Posterior cingulate gyrus (tissue), 11 donors: ENCODE results near the gene RNH1.
A peak's percentile ranks its signal among the peaks of the same experiment; 100 is the strongest.
"Not testable (repeated sequence)": the region's sequence is repeated elsewhere in the genome, so short reads cannot be mapped to it uniquely, and the experiment has no call there.

ENCODE experiments used
- DNase-seq, 10 donors: peaks; one replicate each; pipeline versions ENCODE4 v3.0.0 to v3.0.0-alpha.2; 2020 to 2021; ENCODE audit warnings: mixed read lengths in 3 of 10
- intact Hi-C: fragments of 100-400 bp; cut with DNase I; formaldehyde crosslinking; loops from one replicate; pipeline ENCODE4 v1.15.1; 2023

Gene RNH1

DNA sequence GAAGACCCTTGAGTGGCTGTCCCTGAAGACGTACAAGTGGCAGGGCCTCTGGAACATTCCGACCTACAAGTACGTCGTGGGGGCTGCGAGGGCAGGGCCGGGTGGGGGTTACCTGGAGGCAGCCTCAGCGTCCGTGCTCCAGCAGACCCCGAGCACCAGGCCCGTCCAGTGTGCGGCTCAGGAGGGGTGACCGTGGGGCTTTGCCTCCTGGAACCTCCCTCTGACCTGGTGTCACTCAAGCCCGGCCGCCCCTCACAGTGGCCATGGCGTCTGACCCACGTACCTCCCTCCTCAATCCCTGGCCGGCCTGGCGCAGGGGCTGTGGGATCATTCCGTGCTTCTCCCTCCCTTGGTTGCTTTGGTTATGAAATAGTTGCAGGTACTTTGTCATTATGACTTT lies 18.5 kb downstream of the RNH1 start:
- peak in 1 of 10 donors; percentile 64 for DNase-seq
- intact Hi-C loops: no loop called here

DNA sequence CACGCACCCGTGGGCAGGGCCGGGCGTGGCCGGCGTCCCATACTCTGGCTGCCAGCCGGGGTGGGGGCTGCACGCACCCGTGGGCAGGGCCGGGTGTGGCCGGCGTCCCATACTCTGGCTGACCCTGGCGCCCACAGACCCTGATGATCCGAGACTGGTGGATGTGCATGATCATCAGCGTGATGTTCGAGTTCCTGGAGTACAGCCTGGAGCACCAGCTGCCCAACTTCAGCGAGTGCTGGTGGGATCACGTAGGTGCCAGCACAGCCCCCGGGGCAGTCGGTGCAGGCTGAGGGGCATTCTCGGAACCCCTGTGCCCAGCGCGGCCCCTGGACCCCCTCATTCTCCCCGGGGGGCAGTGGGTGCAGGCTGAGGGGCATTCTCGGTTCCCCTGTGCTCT lies 19.0 kb downstream of the RNH1 start:
- DNase-seq: peak in 1 of 10 donors; percentile 62
- intact Hi-C loops: no loop called here

- intact Hi-C loops: no loop called here
- DNase-seq: peak in 2 of 10 donors; percentile 60 to 77
Measured at GRCh38 chr11:487571-488021, 19.4 kb downstream of the RNH1 start.

GRCh38 chr11:486189-486588 lies 20.9 kb downstream of the RNH1 start:
- intact Hi-C loops: no loop called here

DNA sequence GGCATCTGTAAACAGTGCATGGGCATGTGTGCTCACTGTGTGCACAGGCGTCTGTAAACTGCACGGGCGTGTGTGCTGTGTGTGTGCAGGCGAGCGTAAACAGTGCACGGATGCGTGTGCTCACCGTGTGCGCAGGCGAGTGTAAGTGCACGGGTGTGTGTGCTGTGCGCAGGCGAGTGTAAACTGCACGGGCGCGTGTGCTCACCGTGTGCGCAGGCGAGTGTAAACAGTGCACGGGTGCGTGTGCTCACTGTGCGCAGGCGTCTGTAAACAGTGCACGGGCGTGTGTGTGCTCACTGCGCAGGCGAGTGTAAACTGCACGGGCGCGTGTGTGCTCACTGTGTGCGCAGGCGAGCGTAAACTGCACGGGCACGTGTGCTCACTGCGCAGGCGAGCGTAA lies 22.4 kb downstream of the RNH1 start:
- intact Hi-C loops: no loop called here
- DNase-seq: no peak

More at GRCh38 chr11:486189-486588, 20.9 kb downstream of the RNH1 start:
- DNase-seq: no peak

GRCh38 chr11:479311-479710 lies 27.7 kb downstream of the RNH1 start:
- DNase-seq: peak in 1 of 10 donors; percentile 87
- intact Hi-C loops: no loop called here

- intact Hi-C loops: no loop called here
- DNase-seq: peak in 3 of 10 donors; percentile 48 to 92 (median 84)
Measured at GRCh38 chr11:477052-477715, 29.9 kb downstream of the RNH1 start.

GRCh38 chr11:476416-476815 lies 30.6 kb downstream of the RNH1 start:
- no peak for DNase-seq
- intact Hi-C loops: no loop called here

- no peak for DNase-seq
- intact Hi-C loops: no loop called here
Measured at GRCh38 chr11:475941-476340, 31.1 kb downstream of the RNH1 start.

DNA sequence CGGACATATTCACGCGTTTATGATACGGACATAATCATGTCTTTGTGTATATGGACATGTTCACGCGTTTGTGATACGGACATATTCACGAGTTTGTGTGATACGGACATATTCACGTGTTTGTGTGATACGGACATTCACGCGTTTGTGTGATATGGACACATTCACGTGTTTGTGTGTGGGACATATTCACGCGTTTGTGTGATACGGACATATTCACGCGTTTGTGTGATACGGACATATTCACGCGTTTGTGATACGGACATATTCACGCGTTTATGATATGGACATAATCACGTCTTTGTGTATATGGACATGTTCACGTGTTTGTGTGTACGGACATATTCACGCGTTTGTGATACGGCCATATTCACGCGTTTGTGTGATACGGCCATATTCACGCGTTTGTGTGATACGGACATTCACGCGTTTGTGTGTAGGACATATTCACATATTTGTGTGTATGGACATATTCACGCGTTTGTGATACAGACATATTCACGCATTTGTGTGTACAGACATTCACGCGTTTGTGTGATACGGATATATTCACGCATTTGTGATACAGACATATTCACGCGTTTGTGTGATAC lies 32.0 kb downstream of the RNH1 start:
- no peak for DNase-seq
- intact Hi-C loops: no loop called here

DNA sequence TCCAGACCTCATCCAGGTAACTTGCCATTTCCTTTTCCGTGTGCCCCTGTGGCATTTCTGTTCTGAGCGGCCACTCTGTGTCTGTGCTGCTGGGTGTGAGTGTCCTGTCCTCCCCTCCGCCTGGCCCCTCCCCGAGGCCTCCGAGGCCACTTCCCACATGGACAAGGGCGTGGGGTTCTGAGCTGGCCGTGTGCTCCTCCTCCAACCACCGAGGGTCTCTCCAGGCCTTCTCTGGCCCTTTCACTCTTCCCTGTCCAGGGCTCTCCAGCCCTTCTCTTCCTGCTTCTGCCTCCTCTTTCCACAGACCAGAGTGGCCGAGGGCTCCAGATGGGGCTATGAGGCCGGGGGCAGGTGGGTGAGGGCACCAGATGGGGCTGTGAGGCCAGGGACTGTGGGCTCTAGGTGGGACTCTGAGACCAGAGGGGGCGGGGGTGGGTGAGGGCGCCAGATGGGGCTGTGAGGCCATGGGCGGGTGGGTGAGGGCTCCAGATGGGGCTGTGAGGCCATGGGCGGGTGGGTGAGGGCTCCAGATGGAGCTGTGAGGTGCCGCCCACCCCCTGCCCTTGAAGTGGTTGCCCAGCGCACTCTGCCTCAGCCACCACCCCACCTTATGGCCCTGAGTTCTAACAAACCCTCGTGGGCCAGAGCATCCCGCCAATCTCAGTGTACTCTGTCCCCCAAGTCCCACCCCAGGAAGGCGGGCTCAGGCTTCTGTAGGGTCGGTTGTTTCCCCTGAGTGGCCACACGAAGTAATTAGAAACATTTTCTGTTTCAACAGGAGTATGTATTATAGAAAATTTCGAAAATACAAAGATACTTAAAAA lies 32.9 kb downstream of the RNH1 start:
- no peak for DNase-seq
- intact Hi-C loops: no loop called here

GRCh38 chr11:473415-473814 lies 33.6 kb downstream of the RNH1 start:
- intact Hi-C loops: no loop called here
- DNase-seq: no peak

- intact Hi-C loops: no loop called here
- peak in 1 of 10 donors; percentile 86 for DNase-seq
Measured at GRCh38 chr11:472816-473215, 34.2 kb downstream of the RNH1 start.

DNA sequence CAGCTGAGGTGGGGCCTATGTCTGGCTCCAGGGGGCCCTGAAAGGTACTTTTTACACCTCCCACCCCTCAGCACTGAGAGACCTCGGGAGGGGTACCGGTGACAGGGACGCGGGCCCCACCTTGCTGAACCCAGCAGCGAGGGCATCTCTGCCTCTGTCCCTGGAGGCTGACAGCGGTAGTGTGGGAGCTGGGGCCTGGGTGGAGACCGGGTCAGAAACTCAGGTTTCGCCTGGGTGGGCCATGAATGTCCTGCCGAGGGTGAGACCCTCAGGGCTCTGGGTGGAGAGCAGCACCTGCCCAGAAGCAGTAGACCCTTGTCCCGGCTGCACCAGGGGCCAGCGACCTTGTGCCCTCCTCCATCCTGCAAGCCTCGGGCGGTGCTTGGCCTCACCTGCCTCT lies 34.8 kb downstream of the RNH1 start:
- intact Hi-C loops: no loop called here
- DNase-seq: no peak

- intact Hi-C loops: no loop called here
- peak in 1 of 10 donors; percentile 81 for DNase-seq
Measured at GRCh38 chr11:471468-472145, 35.4 kb downstream of the RNH1 start.

DNA sequence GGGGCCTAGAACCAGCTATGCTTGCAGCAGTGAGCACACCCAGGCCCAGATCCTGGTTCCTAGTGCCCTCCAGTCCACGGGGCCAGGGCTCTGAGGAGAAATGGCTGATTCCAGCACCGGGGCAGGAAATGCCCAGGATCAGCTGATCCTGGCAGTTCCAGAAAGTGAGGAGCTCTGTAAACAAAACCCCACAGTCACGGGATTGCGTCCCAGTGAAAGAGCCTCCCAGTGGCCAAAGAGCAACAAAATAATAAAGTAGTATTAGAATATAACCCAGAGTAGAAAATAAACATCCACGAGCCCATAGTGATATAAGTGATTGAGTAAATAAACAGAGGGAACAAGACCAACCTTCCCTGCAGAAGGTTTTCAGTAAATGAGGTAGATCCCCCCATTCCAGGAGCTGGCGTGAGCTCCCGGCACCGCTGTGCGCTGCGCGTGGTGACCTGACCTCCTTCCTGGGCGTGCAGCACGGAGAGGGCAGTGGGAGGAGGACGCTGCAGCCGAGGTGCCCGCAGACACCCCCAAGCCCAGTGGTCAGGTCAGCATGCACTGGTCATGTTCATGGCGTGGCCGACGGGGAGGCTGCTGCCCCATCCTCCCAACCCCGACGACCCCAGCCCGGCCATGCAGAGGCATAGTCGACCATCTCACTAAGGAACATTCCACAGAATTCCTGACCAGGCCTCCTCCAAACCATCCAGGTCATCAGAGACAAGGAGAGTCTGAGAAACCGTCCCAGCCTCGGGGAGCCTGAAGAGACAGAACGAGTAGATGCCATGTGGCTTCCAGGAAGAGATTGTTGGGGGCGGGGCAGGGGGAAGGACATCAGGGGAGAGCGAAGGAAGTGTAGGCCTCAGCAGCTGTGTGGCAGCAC lies 37.1 kb downstream of the RNH1 start:
- intact Hi-C loops: no loop called here
- DNase-seq: peak in 9 of 10 donors; percentile 52 to 96 (median 76)

- DNase-seq, intact Hi-C loops: not testable (repeated sequence)
Measured at GRCh38 chr11:469026-469683, 37.9 kb downstream of the RNH1 start.

DNA sequence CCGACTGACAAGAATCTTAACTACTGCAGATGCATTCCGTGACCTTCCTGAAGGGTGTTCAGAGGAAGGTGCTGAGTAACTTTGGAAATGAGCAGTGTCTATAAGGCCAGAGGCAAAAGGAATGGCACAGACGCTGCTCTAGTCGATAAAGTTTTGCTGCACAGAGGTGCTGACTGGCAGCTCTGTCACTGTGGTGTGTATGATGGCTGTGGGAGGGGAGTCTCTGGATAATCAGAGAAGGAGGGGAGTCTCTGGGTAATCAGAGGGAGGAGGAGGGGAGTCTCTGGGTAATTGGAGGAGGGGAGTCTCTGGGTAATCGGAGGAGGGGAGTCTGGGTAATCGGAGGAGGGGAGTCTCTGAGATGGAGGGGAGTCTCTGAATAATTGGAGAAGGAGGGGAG lies 38.5 kb downstream of the RNH1 start:
- no peak for DNase-seq
- intact Hi-C loops: no loop called here

DNA sequence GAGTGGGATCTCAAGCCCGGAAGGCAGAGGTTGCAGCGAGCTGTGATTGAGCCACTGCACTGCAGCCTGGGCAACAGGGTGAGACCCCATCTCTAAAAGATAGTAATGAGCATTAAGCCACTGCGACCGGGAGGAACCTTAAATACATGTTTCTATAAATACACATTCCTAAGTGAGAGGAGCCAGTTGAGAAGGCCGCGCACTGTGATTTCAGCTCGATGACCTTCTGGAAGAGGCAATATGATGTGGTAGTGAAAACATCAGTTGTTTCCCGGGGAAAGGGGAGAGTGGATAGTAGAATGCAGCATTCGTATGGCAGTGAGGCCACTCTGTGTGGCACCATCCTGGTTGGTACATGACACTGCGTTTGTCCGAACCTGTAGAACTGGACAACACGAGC lies 39.0 kb downstream of the RNH1 start:
- intact Hi-C loops: no loop called here
- DNase-seq: no peak
